HG02884 (cell line): Measurements from ENCODE around the gene FGFR1OP2.
"Not testable (repeated sequence)": the region's sequence is repeated elsewhere in the genome, so short reads cannot be mapped to it uniquely, and the experiment has no call there.

Source experiments
- ATAC-seq: cut with Tn5 transposase; IDR thresholded peaks from one replicate; pipeline ENCODE4 v1.9.1; 2021; ENCODE audit warnings: mild to moderate bottlenecking, moderate library complexity; ENCODE audit not compliant: unreplicated experiment

The FGFR1OP2 gene

GRCh38 chr12:26940516-26941214, 2.4 kb downstream of the FGFR1OP2 start:
- no peak for ATAC-seq

GRCh38 chr12:26941215-26941594, 2.9 kb downstream of the FGFR1OP2 start:
- no peak for ATAC-seq

DNA sequence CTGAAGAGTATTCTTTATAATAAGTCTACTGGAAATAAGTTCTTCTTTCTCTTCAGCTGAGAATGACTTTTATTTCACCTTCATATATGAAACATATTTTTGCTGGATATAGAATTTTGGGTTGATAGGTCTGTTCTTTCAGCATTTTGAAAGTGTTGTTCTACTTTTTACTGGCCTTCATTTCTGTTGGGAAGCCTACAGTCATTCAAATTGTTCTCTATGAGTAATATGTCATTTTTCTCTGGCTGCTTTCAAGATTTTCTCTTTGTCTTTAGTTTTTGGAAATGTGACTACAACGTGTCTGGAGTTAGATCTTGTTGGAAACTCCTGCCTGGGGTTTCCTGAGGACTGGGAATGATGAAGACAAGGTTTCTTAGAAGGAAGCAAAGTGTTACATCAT, 10.0 kb downstream of the FGFR1OP2 start:
- ATAC-seq: no peak

- ATAC-seq: no peak
Measured at GRCh38 chr12:26953447-26953846, 15.2 kb downstream of the FGFR1OP2 start.

GRCh38 chr12:26954027-26954426, 15.8 kb downstream of the FGFR1OP2 start:
- no peak for ATAC-seq

DNA sequence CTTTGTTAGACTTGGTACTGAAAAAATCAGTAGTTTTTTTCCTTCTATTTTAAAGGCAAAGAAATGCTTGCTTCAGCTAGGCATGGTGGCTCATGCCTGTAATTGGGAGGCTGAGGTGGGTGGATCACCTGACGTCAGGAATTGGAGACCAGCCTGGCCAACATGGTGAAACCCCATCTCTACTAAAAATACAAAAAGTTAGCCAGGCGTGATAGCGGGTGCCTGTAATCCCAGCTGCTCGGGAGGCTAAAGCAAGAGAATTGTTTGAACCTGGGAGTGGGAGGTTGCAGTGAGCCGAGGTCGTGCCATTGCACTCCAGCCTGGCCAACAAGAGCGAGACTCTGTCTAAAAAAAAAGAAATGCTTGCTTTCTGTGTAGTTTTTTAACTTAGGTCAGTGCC, 23.1 kb downstream of the FGFR1OP2 start:
- ATAC-seq: not testable (repeated sequence)

DNA sequence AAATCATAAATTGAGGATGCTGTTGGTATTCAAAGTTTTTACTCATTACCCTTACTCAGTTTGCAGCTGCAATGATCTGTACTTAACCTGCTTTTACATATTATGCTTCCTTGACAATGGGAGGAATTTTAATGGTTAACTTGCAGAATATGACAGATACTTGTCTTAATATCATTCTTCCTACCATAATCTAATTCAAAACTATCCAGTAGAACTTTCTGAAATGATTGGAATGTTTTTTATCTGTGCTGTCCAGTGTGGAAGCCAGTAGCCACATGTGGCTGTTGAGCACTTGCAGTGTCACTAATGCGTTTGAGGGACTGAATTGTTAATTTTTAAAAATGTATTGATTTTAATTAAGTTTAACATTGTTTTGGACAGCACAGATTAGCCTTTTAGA, 23.5 kb downstream of the FGFR1OP2 start:
- no peak for ATAC-seq

- ATAC-seq: no peak
Measured at GRCh38 chr12:26963413-26963812, 25.1 kb downstream of the FGFR1OP2 start.

GRCh38 chr12:26966842-26967241, 28.6 kb downstream of the FGFR1OP2 start:
- no peak for ATAC-seq

- ATAC-seq: no peak
Measured at GRCh38 chr12:26970136-26970535, 31.9 kb downstream of the FGFR1OP2 start.

GRCh38 chr12:26971963-26972362, 33.7 kb downstream of the FGFR1OP2 start:
- peak; percentile 100 for ATAC-seq

- no peak for ATAC-seq
Measured at GRCh38 chr12:26976687-26977086, 38.4 kb downstream of the FGFR1OP2 start.

DNA sequence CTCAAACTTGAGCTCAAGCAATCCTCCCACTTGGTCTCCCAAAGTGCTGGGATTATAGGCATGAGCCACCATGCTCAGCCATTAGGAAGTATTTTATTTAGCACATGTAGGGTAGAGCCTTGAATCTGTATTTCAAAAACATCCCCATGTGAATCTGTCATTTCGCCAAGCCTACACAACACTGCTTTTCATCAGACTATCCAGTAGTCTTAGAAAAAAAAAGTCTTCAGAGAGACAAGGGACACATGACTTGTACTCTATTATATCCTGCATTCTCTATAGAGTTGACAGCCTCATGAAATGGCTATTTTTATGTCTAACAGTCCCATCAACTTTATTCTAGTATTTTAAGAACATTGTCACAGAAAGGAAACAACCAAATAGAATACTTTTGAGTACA, 40.5 kb downstream of the FGFR1OP2 start:
- ATAC-seq: no peak

DNA sequence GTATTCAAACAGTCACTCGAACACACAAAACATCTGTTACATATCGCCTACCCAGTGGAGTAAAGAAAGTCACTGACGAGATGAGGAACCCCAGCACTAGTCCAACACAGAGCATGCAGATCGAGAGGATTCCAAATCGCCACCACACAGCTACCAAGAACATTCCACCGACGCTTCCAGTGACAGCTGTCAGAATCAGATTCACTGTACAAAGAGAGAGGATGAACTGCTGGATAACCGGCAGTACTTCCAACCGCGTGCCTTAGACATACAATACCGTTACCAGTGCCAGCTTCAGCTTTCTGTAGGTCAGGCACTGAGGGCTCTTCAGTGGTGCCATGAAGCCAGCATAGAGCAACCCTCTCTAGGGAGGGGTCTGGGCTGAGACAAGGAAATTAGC, 41.5 kb downstream of the FGFR1OP2 start:
- no peak for ATAC-seq

DNA sequence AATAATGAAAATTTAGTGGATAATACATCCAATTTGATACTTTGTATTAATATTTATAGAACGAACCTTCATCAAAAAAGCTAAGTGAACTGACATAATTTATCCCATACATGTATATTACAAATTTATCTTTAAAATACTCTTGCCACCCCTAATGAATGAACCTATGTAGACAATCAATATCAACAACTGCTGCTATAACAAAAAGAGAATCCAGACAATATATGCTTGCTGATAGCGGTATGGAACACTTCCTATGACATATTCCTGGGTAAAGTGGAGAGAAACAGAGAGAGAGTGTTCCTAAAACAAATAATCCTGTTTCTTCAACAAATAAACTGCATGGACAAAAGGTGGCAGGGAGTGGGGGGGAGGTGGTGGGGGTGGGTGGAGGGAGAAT, 44.6 kb downstream of the FGFR1OP2 start:
- ATAC-seq: no peak

DNA sequence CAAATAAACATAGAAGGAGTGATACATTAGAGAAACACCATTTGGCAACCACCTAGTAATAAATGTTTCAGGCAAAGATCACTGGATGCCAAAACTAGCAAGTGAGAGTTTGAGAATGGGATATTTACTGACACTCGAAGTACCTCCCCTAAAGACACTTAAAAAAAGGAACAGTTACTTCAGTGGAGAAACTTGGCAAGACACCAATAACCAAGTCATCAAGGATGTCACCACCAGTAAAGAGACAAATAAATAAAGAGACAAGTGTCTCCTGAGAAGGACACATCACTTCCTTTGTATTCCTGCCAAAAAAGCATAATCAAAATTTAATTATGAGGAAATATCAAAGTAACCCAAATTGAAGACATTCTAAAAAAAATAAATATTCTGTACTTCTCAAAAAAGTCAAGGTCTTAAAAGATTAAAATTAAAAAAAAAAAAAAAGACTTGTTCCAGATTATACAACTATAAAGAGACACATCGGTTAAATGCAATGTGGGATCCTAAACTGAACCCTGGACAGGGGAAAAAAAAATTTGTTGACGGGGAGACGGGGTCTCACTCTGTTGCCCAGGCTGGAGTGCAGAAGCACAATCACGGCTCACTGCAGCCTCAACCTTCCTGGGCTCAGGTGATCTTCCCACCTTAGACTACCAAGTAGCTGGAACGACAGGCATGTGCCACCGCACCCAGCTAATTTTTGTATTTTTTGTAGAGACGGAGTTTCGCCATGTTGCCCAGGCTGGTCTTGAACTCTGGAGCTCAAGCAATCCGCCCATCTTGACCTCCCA, 49.6 kb downstream of the FGFR1OP2 start:
- ATAC-seq: no peak

DNA sequence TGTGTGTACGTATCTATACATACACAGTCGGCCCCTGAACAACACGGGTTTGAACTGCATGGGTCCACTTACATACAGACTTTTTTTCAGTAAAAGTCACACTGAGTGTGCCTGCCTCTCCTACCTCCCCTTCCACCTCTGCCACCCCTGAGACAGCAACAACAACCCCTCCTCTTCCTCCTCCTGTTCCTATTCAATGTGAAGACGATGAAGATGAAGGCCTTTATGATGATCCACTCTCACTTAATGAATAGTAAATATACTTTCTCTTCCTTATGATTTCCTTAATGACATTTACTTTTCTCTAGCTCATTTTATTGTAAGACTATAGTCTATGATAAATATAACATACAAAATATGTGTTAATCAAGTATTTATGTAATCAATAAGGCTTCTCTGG, 50.4 kb downstream of the FGFR1OP2 start:
- ATAC-seq: no peak

GRCh38 chr12:26989873-26990272, 51.6 kb downstream of the FGFR1OP2 start:
- ATAC-seq: no peak

DNA sequence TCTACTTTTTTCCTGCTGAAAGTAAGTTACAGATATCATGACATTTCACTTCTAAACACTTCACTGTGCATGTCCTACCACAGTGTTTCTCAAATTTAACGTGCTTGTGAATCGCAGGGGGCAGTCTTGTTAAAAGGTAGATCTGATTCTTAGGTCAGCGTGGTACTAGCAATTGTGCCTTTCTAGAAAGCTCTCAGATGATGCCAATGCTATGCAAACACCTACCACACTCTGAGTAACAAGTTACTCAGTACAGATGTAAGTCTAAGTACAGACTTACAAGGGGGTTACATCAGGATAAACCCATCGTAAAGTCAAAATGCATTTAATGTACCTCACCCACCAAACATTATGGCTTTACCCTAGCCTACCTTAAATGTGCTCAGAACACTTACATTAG, 53.6 kb downstream of the FGFR1OP2 start:
- ATAC-seq: no peak

DNA sequence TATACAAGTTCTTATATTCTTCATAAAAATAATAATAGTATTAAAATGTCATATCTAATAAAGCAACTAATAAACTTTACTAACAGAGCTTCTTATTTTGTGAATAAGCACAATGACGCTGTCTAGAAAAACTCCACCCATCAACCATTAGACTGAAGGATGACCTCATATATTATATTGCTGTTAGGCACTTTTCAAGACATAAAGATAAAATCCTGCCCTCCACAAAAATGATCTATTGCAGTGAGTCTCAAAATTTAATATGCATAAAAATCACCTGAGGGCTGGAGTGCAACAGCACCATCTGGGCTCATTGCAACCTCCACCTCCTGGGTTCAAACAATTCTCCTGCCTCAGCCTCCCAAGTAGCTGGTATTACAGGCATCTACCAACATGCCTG, 55.8 kb downstream of the FGFR1OP2 start:
- ATAC-seq: no peak

GRCh38 chr12:26995706-26996105, 57.4 kb downstream of the FGFR1OP2 start:
- no peak for ATAC-seq

GRCh38 chr12:26997003-26997402, 58.7 kb downstream of the FGFR1OP2 start:
- no peak for ATAC-seq
